Psoas muscle (tissue), 8 donors: ENCODE measurements around the gene E2F3. TPM values are rescaled to one million over a fixed set of nuclear protein-coding genes. Genes with fewer than 3 reads are reported as not detected.
A peak's percentile ranks its signal among the peaks of the same experiment; 100 is the strongest.
"Not testable (repeated sequence)": the region's sequence is repeated elsewhere in the genome, so short reads cannot be mapped to it uniquely, and the experiment has no call there.

Experiments
- ATAC-seq, 4 donors: fragments of 200-7000 bp; cut with Tn5 transposase; one replicate each; pipeline ENCODE4 v1.9.1; 2020; ENCODE audit warnings: moderate library complexity in 3 of 4, mild to moderate bottlenecking in 2 of 4
- DNase-seq, 2 donors: peaks; one replicate each; pipeline ENCODE4 v3.0.0-alpha.2; 2020
- H3K27ac ChIP-seq: fragments of 200-600 bp; one replicate; pipeline ENCODE4 v1.8.0; 2022
- H3K27me3 ChIP-seq, 3 donors: fragments of 200-600 bp in 1 of 3; one replicate each; pipeline versions ENCODE4 v1.6.1 to v1.8.0; 2013 to 2022; ENCODE audit warnings: low read length in 2 of 3, mild to moderate bottlenecking in 2 of 3, moderate library complexity in 1 of 3; ENCODE audit not compliant: insufficient read depth in 3 of 3
- H3K36me3 ChIP-seq, 2 donors: fragments of 200-600 bp in 1 of 2; one replicate each; pipeline versions ENCODE4 v1.6.1 to v1.8.0; 2013 to 2022; ENCODE audit warnings: low read depth in 1 of 2, mild to moderate bottlenecking in 1 of 2, moderate library complexity in 1 of 2; ENCODE audit not compliant: insufficient read depth in 1 of 2
- H3K4me1 ChIP-seq: fragments of 200-600 bp; one replicate; pipeline ENCODE4 v1.8.0; 2022
- H3K4me3 ChIP-seq: fragments of 200-600 bp; one replicate; pipeline ENCODE4 v1.8.0; 2022; ENCODE audit warnings: mild to moderate bottlenecking
- H3K9me3 ChIP-seq: fragments of 200-600 bp; one replicate; pipeline ENCODE4 v1.8.0; 2022
- WGBS, 3 donors: extraction: QIAGEN DNeasy Blood & Tissue Kit; methylation state at CpG; one replicate each; pipeline versions ENCODE4 v1.1.6 to v1.1.7; 2013; 5-methylcytosine and 5-hydroxymethylcytosine counted together
- intact Hi-C, 2 donors: fragments of 100-400 bp; cut with DNase I; formaldehyde crosslinking; loops; one replicate each; pipeline versions ENCODE4 v1.11.0 to v1.14.2; 2022
- polyA plus RNA-seq, 3 donors: library from polyadenylated mRNA; stranded (reverse); fragments of 200-250 nt; gene quantifications; one replicate each; pipeline ENCODE4 v1.2.3, GENCODE V29; 2013
- total RNA-seq, 4 donors: library from RNA; stranded (reverse); fragmentation: NEBNext Ultra II Directional in 2 of 4; extraction: Animal tissue kit (Norgen Biotek cat#: 25700) in 2 of 4; gene quantifications; one replicate each; pipeline versions ENCODE4 v1.2.1 to v1.2.4, GENCODE V29; 2021 to 2023
- TF ChIP-seq, protein P1 (sequence below): fragments of 200-600 bp; IDR thresholded peaks from one replicate; pipeline ENCODE4 v1.8.0; 2022; ENCODE audit warnings: antibody characterized with exemption
- donor health status: healthy with polysubstance abuse.
- donor health status: DM: no; HTN: no; CAD: no; lungs with moderate emphysema.
- donor health status: Bipolar disorder and iron deficiency.
- donor health status: healthy.
- donor health status: DM: yes; HTN: yes; CAD: no.
- donor health status: DM: no; HTN: no; CAD: no.
- donor health status: DM: no; HTN: no; CAD: no.
- donor health status: DM: yes; HTN: yes; CAD: no.

E2F3 gene
- total and polyA plus RNA-seq, 7 donors = 4.8 to 16.8 (median 15.3) TPM

DNA sequence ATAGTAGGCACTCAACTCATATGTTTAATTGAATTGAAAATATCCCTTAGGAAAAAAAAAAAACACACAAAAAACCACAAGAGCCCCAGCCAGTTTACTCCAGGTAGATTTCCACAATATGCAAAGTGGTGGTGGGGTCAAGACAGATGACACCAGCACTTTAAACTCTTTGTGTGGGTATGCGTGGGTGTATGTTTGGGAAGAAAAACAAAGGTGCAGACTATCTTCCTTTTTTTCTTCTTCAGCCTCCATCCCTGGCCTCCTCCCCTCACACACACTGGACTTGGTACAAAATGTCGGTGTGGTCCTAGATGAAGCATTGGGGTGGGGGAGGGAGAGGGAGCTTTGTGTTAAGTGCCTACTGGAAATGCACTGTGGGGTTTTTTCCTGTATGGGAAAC, 90.4 kb downstream of the E2F3 start:
- 82 to 93% (median 83%) methylated on average over 2 of the region's 2 CpGs for WGBS, 3 donors
- Histone ChIP-seq H3K27me3 (no peaks in the 10 kb centered on the region), H3K4me1 (no peaks in the 10 kb centered on the region), H3K4me3 (no peak overlapping the region), H3K9me3 (no peaks in the 10 kb centered on the region), H3K36me3 (peaks cover 0 to 49% of the 10 kb centered on the region in 2 donors), H3K27ac (no peak overlapping the region)
- ATAC-seq (no peak), DNase-seq (no peak)
- TF ChIP-seq, protein P1, sequence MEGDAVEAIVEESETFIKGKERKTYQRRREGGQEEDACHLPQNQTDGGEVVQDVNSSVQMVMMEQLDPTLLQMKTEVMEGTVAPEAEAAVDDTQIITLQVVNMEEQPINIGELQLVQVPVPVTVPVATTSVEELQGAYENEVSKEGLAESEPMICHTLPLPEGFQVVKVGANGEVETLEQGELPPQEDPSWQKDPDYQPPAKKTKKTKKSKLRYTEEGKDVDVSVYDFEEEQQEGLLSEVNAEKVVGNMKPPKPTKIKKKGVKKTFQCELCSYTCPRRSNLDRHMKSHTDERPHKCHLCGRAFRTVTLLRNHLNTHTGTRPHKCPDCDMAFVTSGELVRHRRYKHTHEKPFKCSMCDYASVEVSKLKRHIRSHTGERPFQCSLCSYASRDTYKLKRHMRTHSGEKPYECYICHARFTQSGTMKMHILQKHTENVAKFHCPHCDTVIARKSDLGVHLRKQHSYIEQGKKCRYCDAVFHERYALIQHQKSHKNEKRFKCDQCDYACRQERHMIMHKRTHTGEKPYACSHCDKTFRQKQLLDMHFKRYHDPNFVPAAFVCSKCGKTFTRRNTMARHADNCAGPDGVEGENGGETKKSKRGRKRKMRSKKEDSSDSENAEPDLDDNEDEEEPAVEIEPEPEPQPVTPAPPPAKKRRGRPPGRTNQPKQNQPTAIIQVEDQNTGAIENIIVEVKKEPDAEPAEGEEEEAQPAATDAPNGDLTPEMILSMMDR = no peak
- intact Hi-C loops = no loop called here

DNA sequence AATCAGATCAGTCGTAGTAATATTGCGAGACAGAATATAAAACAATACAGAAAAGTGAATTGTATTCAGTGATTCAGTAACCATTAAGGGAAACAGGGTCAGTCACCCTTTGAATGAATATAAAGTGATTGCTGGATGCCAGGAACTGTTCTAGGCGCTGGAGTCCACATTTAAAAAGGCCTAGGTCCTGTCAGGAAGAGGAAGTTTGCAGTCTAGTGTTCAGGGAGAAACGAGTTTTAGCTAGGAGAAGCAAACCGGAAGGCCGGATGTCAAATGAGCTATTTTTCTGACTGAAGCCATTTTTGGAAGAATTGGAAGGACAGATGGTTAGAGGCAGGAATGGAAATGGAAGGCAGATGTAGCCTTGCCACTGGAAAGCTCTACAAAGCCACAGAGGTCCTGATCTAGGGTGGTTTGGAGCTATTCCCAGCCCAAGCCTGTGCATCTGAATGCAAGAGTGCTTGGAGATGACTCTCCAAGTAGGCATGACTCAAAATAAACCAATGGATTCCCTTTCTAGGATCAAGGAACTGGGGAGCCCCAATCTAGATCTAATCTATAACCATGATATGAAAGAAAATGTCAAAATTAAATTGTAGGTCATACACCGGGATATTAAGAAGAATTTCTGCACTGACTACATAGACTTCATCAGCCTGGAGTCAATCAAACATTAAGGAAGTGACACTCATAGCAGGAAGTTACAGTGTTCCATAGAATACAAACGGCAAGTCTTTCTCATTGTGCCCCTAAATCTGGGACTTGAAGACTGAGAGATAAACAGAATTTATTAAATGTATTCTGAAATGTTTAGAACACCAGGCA, 95.7 kb downstream of the E2F3 start:
- intact Hi-C loops = no loop called here
- 72 to 74% (median 74%) methylated on average over 8 of the region's 8 CpGs for WGBS, 3 donors
- TF ChIP-seq, protein P1 = no peak
- H3K36me3 ChIP-seq = no peaks in the 10 kb centered on the region
- H3K27ac ChIP-seq = no peak overlapping the region
- DNase-seq (no peak), ATAC-seq (no peak)
- no peaks in the 10 kb centered on the region for H3K4me1 ChIP-seq
- no peaks in the 10 kb centered on the region for H3K9me3 ChIP-seq
- no peak overlapping the region for H3K4me3 ChIP-seq
- H3K27me3 ChIP-seq = no peaks in the 10 kb centered on the region

DNA sequence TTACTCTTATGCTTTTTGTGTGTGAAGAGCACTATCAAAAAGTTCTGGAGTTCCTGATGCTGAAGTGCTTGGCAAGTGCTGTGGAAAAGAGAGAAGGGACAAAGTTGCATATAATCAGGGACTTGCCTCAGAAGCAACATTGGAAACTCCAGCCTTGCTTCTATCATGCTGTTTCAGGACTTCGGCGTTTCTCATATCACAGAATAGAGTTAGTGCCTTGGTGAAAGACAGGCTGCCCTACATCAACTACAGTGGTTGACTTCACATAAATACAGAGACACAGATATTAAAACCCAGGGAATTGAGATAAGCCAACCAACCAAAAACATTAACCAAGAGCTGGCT, 96.3 kb downstream of the E2F3 start:
- intact Hi-C loops = no loop called here
- Histone ChIP-seq H3K4me1 (no peaks in the 10 kb centered on the region), H3K27ac (no peak overlapping the region), H3K9me3 (no peaks in the 10 kb centered on the region), H3K4me3 (no peak overlapping the region), H3K27me3 (no peaks in the 10 kb centered on the region), H3K36me3 (no peaks in the 10 kb centered on the region)
- DNase-seq = no peak
- WGBS, 3 donors = 97 to 100% (median 98%) methylated on average over 2 of the region's 2 CpGs
- TF ChIP-seq, protein P1 = no peak
- ATAC-seq = no peak

DNA sequence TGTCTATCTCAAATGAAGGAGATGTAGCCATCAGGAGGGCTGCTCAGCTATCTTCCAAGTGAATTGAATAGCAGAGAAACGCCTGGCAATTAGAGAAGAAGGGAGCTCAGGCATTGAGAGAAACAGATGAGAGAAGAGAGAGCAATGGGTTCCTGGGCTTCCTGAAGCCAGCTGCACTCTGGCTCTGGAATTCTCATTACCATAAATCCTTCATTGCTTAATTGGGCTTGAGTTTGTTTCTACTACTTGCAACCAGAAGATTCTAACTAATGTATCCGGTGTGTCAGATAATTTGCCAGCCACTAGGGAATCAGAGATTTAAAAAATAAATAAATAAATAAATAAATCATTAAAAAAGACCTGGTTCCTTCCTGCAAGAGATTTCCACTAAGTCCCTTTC, 107.5 kb downstream of the E2F3 start:
- Histone ChIP-seq H3K27me3 (no peaks in the 10 kb centered on the region), H3K27ac (no peak overlapping the region), H3K9me3 (no peaks in the 10 kb centered on the region), H3K4me3 (no peak overlapping the region), H3K36me3 (no peaks in the 10 kb centered on the region), H3K4me1 (no peaks in the 10 kb centered on the region)
- ATAC-seq (no peak), DNase-seq (no peak)
- 31 to 48% (median 41%) methylated on average over 2 of the region's 2 CpGs for WGBS, 3 donors
- TF ChIP-seq, protein P1 = no peak
- intact Hi-C loops = no loop called here

DNA sequence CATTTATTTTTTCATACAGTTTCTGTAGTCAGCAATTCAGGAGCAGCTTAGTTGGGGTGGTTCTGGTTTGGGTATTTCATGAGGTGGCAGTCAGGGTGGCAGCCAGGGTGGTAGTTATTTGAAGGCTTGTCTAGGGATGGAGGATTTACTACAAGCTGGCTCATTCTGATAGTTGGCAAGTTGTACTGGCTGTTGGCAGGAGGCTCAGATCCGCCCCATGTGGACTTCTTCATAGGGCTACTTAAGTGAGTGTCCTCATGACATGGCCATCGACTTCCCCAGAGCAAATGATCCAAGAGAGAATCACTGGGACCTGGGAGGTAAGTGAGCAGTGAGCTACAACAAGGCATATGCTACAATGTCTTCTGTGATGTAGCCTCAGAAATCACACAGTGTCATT, 110.2 kb downstream of the E2F3 start:
- H3K36me3 ChIP-seq = no peaks in the 10 kb centered on the region
- H3K9me3 ChIP-seq = no peaks in the 10 kb centered on the region
- H3K4me1 ChIP-seq = no peaks in the 10 kb centered on the region
- 27 to 35% (median 28%) methylated on average over 2 of the region's 2 CpGs for WGBS, 3 donors
- no peak overlapping the region for H3K27ac ChIP-seq
- DNase-seq (no peak), ATAC-seq (peak in 2 of 4 donors; percentile 51 to 54)
- H3K4me3 ChIP-seq = no peak overlapping the region
- intact Hi-C loops = no loop called here
- no peaks in the 10 kb centered on the region for H3K27me3 ChIP-seq
- TF ChIP-seq, protein P1 = no peak

DNA sequence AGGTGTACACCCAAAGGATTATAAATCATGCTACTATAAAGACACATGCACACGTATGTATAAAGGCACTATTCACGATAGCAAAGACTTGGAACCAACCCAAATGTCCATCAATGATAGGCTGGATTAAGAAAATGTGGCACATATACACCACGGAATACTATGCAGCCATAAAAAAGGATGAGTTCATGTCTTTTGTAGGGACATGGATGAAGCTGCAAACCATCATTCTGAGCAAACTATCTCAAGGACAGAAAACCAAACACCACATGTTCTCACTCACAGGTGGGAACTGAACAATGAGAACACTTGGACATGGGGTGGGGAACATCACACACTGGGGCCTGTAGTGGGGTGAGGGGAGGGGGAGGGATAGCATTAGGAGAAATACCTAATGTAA, 123.5 kb downstream of the E2F3 start:
- WGBS, 3 donors = 65 to 81% (median 77%) methylated on average over 3 of the region's 3 CpGs
- H3K4me3 ChIP-seq, H3K27ac ChIP-seq, H3K27me3 ChIP-seq, H3K36me3 ChIP-seq, DNase-seq, H3K9me3 ChIP-seq, ATAC-seq, H3K4me1 ChIP-seq: not testable (repeated sequence)
- intact Hi-C loops = loop anchor here in 1 of 2 donors (10.0 kb wide), 1 partner anchor 430 kb away; no protein-coding TSS in a partner anchor
